BJ (cell line): Measurements from ENCODE around the gene CRIP3. TPM values are rescaled to one million over a fixed set of nuclear protein-coding genes. Genes with fewer than 3 reads are reported as not detected.

Experiments
- CTCF ChIA-PET: fragments of 350-600 bp; formaldehyde crosslinking; extraction: SDS; loops from one replicate; lab custom pipeline; 2021; ENCODE audit warnings: antibody characterized with exemption, inconsistent platforms; lab: Yijun Ruan, JAX
- POLR2A ChIA-PET: fragments of 300-600 bp; sonication (Branson Sonifier 250); formaldehyde crosslinking; extraction: SDS; loops from one replicate; lab custom pipeline; 2021; ENCODE audit warnings: antibody characterized with exemption; lab: Charles Lee
- DNase-seq: peaks from one replicate; pipeline ENCODE4 v3.0.0-alpha.2; 2011; ENCODE audit warnings: low read depth
- H3K27me3 ChIP-seq: 2 replicates; pipeline ENCODE4 v1.6.0; 2011; ENCODE audit warnings: low read length; ENCODE audit not compliant: control insufficient read depth, insufficient read depth
- H3K36me3 ChIP-seq: 2 replicates; pipeline ENCODE4 v1.5.1; 2011; ENCODE audit warnings: low read length; ENCODE audit not compliant: control insufficient read depth, insufficient read depth
- H3K4me3 ChIP-seq: 2 replicates; pipeline ENCODE4 v1.5.1; 2011; ENCODE audit warnings: low read depth, mild to moderate bottlenecking, control low read depth, low read length
- CTCF ChIP-seq: IDR thresholded peaks from 2 replicates; pipeline ENCODE4 v1.5.1; 2011; ENCODE audit warnings: low read depth, mild to moderate bottlenecking, control low read depth, inconsistent platforms, low read length, moderate library complexity; ENCODE audit not compliant: insufficient read depth
- polyA plus RNA-seq: library from polyadenylated mRNA; depleted of rRNA; stranded (reverse); fragments of >200 nt; gene quantifications from 2 replicates; pipeline ENCODE4 v1.2.3, GENCODE V29; 2011; rRNA removed
- small RNA-seq: library from RNA; depleted of rRNA; stranded (forward); fragments of <200 nt; gene quantifications from one replicate; pipeline ENCODE3, GENCODE V24; 2012; ENCODE audit warnings: low replicate concordance, low read depth; ENCODE audit not compliant: insufficient read length

Gene CRIP3
- polyA plus RNA-seq, 1 experiment, result not detected

- ChIA-PET CTCF (interaction anchor here (0.9 kb wide), 1 partner anchor 180 kb away, joined by 3 read pairs; no protein-coding TSS in a partner anchor), POLR2A (no interaction called here)
- no peak for DNase-seq
Measured at GRCh38 chr6:43256670-43257366, 51.8 kb downstream of the CRIP3 start.

More at GRCh38 chr6:43256670-43257366, 51.8 kb downstream of the CRIP3 start:
- no peak overlapping the region for H3K4me3 ChIP-seq
- no peak for TF ChIP-seq CTCF
- peaks cover 10% of the 10 kb centered on the region for H3K27me3 ChIP-seq
- H3K36me3 ChIP-seq, result no peaks in the 10 kb centered on the region

Small RNA genes lying within 50 kb of the gene (small RNA-seq; reads per million reads assigned to genes)
- gene RPL12P47, result not detected

Other genes with a start within 250 kb of the CRIP3 start
- 20.5 and 22.8 TPM in 2 replicates for gene MRPL2, start 249.4 kb downstream of the CRIP3 start, polyA plus RNA-seq
- 13.2 and 16.8 TPM in 2 replicates for gene KLC4, start 249.2 kb downstream of the CRIP3 start, polyA plus RNA-seq
- gene PTK7, start 232.5 kb downstream of the CRIP3 start, polyA plus RNA-seq, result 187 and 362 TPM in 2 replicates
- gene SRF, start 137.6 kb downstream of the CRIP3 start, polyA plus RNA-seq, result 34.8 and 50.5 TPM in 2 replicates
- gene CUL9, start 126.6 kb downstream of the CRIP3 start, polyA plus RNA-seq, result 9.7 and 12.4 TPM in 2 replicates
- gene DNPH1, start 79.3 kb downstream of the CRIP3 start, polyA plus RNA-seq, result 48.6 and 63.9 TPM in 2 replicates
- gene TTBK1, start 65.3 kb downstream of the CRIP3 start, polyA plus RNA-seq, result 0.01 TPM in 1 of 2 replicates, not detected in the other
- gene SLC22A7, start 10.6 kb downstream of the CRIP3 start, polyA plus RNA-seq, result not detected in 2 replicates
- 10.3 and 11.5 TPM in 2 replicates for gene ZNF318, start 60.8 kb upstream of the CRIP3 start, polyA plus RNA-seq
- 10.6 and 27.8 TPM in 2 replicates for gene ABCC10, start 118.7 kb upstream of the CRIP3 start, polyA plus RNA-seq
- 2.1 and 4.8 TPM in 2 replicates for gene DLK2, start 146.7 kb upstream of the CRIP3 start, polyA plus RNA-seq
- 17.5 and 29.0 TPM in 2 replicates for gene TJAP1, start 168.7 kb upstream of the CRIP3 start, polyA plus RNA-seq
- 0.15 and 0.33 TPM in 2 replicates for gene LRRC73, start 201.5 kb upstream of the CRIP3 start, polyA plus RNA-seq
- gene YIPF3, start 208.1 kb upstream of the CRIP3 start, polyA plus RNA-seq, result 291 and 355 TPM in 2 replicates
- gene POLR1C, start 208.3 kb upstream of the CRIP3 start, polyA plus RNA-seq, result 37.5 and 41.5 TPM in 2 replicates